Small intestine (tissue), 16 donors: ENCODE results near the gene MPLKIP. TPM values are rescaled to one million over a fixed set of nuclear protein-coding genes. Genes with fewer than 3 reads are reported as not detected.
"Not testable (repeated sequence)": the region's sequence is repeated elsewhere in the genome, so short reads cannot be mapped to it uniquely, and the experiment has no call there.

ENCODE experiments used
- DNase-seq, 2 donors: peaks; one replicate each; pipeline versions ENCODE4 v3.0.0 to v3.0.0-alpha.2; 2013
- FAIRE-seq: peaks from 2 replicates; lab custom pipeline; 2012; peaks lifted over from hg19 to GRCh38; lab: Jason Lieb, UNC
- H3K27ac ChIP-seq, 3 donors: one replicate each; pipeline ENCODE4 v1.5.1; 2013; ENCODE audit warnings: low read length in 2 of 3, mild to moderate bottlenecking in 2 of 3, control low read depth in 1 of 3, inconsistent platforms in 1 of 3, low read depth in 1 of 3, moderate library complexity in 1 of 3
- H3K27me3 ChIP-seq, 3 donors: one replicate each; pipeline ENCODE4 v1.6.1; 2013; ENCODE audit warnings: low read length in 3 of 3, inconsistent platforms in 1 of 3; ENCODE audit not compliant: control insufficient read depth in 3 of 3, insufficient read depth in 3 of 3
- H3K36me3 ChIP-seq, 3 donors: one replicate each; pipeline ENCODE4 v1.6.1; 2013; ENCODE audit warnings: low read length in 3 of 3, inconsistent platforms in 1 of 3, low read depth in 1 of 3, mild to moderate bottlenecking in 1 of 3, moderate library complexity in 1 of 3; ENCODE audit not compliant: control insufficient read depth in 3 of 3, insufficient read depth in 2 of 3
- H3K4me1 ChIP-seq, 3 donors: one replicate each; pipeline ENCODE4 v1.6.1; 2013; ENCODE audit warnings: low read length in 2 of 3, inconsistent platforms in 1 of 3, low read depth in 1 of 3, mild to moderate bottlenecking in 1 of 3, moderate library complexity in 1 of 3; ENCODE audit not compliant: control insufficient read depth in 3 of 3, insufficient read depth in 2 of 3
- H3K4me3 ChIP-seq, 3 donors: one replicate each; pipeline ENCODE4 v1.5.1; 2013; ENCODE audit warnings: low read length in 3 of 3, control low read depth in 1 of 3, inconsistent platforms in 1 of 3, low read depth in 1 of 3, mild to moderate bottlenecking in 1 of 3, moderate library complexity in 1 of 3
- H3K9me3 ChIP-seq, 2 donors: one replicate each; pipeline ENCODE4 v1.6.1; 2013; ENCODE audit warnings: low read depth in 1 of 2, low read length in 1 of 2; ENCODE audit not compliant: control insufficient read depth in 2 of 2, insufficient read depth in 1 of 2
- WGBS, 3 donors: extraction: QIAGEN DNeasy Blood & Tissue Kit; methylation state at CpG; one replicate each; pipeline ENCODE4 v1.1.7; 2013; 5-methylcytosine and 5-hydroxymethylcytosine counted together
- long read RNA-seq, 10 donors: transcript quantifications; one replicate each; lab custom pipeline, GENCODE V29; 2026
- polyA plus RNA-seq, 4 donors: library from polyadenylated mRNA; stranded (reverse) in 3 of 4; unstranded in 1 of 4; fragments of 200-250 nt in 3 of 4; fragments of 120-200 nt in 1 of 4; gene quantifications; one replicate each; pipeline versions ENCODE4 v1.2.1 to v1.2.3, GENCODE V29; 2013
- donor health status: healthy with polysubstance abuse.
- donor health status: control.
- donor health status: control.
- donor health status: Bipolar disorder and iron deficiency.
- donor health status: healthy.

Gene MPLKIP
- polyA plus RNA-seq, result 10 to 100 TPM; 36.2 to 52.1 (median 46.8) TPM
- long read RNA-seq, donor 1, full-length matches to known transcripts, result 64 of 64 reads
- long read RNA-seq, donor 1, partial matches to known transcripts, result 0 of 64 reads
- long read RNA-seq, donor 1, other reads (novel, unspliced or antisense), result 0 of 64 reads
- long read RNA-seq, donor 2, full-length matches to known transcripts, result 12 of 12 reads
- long read RNA-seq, donor 2, partial matches to known transcripts, result 0 of 12 reads
- long read RNA-seq, donor 2, other reads (novel, unspliced or antisense), result 0 of 12 reads
- long read RNA-seq, donor 3, full-length matches to known transcripts, result 35 of 40 reads
- long read RNA-seq, donor 3, partial matches to known transcripts, result 5 of 40 reads
- long read RNA-seq, donor 3, other reads (novel, unspliced or antisense), result 0 of 40 reads
- long read RNA-seq, donor 4, full-length matches to known transcripts, result 1 of 1 reads
- long read RNA-seq, donor 4, partial matches to known transcripts, result 0 of 1 reads
- long read RNA-seq, donor 4, other reads (novel, unspliced or antisense), result 0 of 1 reads
- long read RNA-seq, donor 5, full-length matches to known transcripts, result 16 of 23 reads
- long read RNA-seq, donor 5, partial matches to known transcripts, result 7 of 23 reads
- long read RNA-seq, donor 5, other reads (novel, unspliced or antisense), result 0 of 23 reads
- long read RNA-seq, donor 6, full-length matches to known transcripts, result 29 of 29 reads
- long read RNA-seq, donor 6, partial matches to known transcripts, result 0 of 29 reads
- long read RNA-seq, donor 6, other reads (novel, unspliced or antisense), result 0 of 29 reads
- long read RNA-seq, donor 7, full-length matches to known transcripts, result 41 of 49 reads
- long read RNA-seq, donor 7, partial matches to known transcripts, result 8 of 49 reads
- long read RNA-seq, donor 7, other reads (novel, unspliced or antisense), result 0 of 49 reads
- long read RNA-seq, donor 8, full-length matches to known transcripts, result 1 of 1 reads
- long read RNA-seq, donor 8, partial matches to known transcripts, result 0 of 1 reads
- long read RNA-seq, donor 8, other reads (novel, unspliced or antisense), result 0 of 1 reads
- long read RNA-seq, donor 9, full-length matches to known transcripts, result 7 of 7 reads
- long read RNA-seq, donor 9, partial matches to known transcripts, result 0 of 7 reads
- long read RNA-seq, donor 9, other reads (novel, unspliced or antisense), result 0 of 7 reads
- long read RNA-seq, donor 10, full-length matches to known transcripts, result 40 of 50 reads
- long read RNA-seq, donor 10, partial matches to known transcripts, result 10 of 50 reads
- long read RNA-seq, donor 10, other reads (novel, unspliced or antisense), result 0 of 50 reads

DNA sequence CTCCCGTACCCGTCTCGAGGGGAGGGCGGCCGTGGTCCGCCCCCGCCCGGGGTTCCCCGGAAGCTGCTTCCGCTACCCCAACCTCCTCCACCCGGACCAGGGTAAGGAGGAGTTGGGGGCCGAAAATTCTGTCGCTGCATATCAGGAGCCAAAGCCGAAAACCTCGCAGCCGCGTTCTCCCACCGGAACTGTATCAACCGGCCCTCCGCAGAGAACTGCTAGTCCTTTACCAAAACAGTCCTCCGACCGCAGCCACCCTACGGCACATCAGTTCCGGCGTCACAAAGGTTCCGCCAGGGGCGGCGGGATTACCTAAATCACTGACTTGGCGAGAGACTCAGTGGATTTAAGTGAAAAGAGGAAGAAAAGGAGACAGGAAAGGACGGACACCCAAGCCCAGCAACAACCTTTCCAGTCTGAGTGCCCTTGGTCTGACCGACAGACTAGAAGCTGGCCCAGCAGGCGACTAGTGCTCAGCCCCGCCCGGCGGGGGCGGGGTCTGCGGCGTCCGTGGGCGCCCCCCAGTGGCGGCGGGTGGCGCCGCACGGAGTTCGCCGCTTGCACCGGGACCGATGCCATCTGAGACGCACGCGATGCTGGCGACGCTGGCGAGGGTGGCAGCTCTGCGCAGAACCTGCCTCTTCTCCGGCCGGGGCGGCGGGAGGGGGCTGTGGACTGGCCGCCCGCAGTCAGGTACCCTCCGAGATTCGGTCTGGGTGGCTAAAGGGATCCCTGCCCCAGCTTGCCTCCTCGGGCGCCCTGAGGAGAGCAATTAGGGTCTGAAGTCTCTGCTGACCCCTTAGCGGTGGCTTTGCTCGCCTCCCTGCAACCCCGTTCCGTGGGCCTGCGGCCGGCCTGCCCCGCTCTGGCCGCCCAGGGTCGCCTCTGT is at the start of gene MPLKIP, which contains the start of gene SUGCT:
Gene MPLKIP (minus strand): TSS at position 195 of the 889 bp plus-strand sequence. CDS start 55 bp downstream, at position 140.
Gene SUGCT (plus strand): TSS at position 578 of the 889 bp plus-strand sequence.
- H3K4me3 ChIP-seq, result peak within 1 kb of the TSS; percentile 78 to 97 (median 84)
- peaks cover 0 to 8% (median 0%) of the 10 kb centered on the region in 3 donors for H3K36me3 ChIP-seq
- DNase-seq (peak; percentile 84 to 95), FAIRE-seq (no peak)
- H3K27ac ChIP-seq, result peak within 1 kb of the TSS; percentile 49 to 94 (median 87)
- peaks cover 0 to 3% (median 0%) of the 10 kb centered on the region in 3 donors for H3K4me1 ChIP-seq
- 0 to 1% (median 1%) methylated on average over 50 to 75 of the region's 75 CpGs for WGBS, 3 donors
- H3K9me3 ChIP-seq, result no peaks in the 10 kb centered on the region
- H3K27me3 ChIP-seq, result peaks cover 0 to 3% (median 0%) of the 10 kb centered on the region in 3 donors

DNA sequence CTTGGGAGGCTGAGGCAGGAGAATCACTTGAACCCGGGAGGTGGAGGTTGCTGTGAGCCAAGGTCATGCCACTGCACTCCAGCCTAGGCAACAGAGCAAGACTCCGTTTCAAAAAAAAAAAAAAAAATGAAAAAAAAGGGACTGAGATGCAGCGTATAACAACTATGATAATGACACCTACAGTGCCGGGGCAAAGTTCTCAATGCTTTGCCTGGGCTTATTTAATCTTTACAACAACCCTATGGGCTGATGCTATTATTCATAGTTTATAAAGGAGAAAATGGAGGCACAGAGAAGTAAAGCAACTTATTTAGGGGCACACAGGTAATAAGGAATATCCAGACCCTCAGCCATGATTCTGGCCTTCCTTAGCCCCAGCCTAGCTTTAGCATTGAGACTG is 48.0 kb upstream of the MPLKIP start:
- 34 to 75% (median 40%) methylated on average over 4 of the region's 4 CpGs for whole genome bisulfite sequencing, 3 donors
- Histone ChIP-seq H3K4me3 (no peak overlapping the region), H3K27ac (no peak overlapping the region), H3K4me1 (peaks cover 0 to 3% (median 0%) of the 10 kb centered on the region in 3 donors), H3K9me3 (no peaks in the 10 kb centered on the region), H3K36me3 (peaks cover 0 to 10% (median 0%) of the 10 kb centered on the region in 3 donors), H3K27me3 (no peaks in the 10 kb centered on the region)
- DNase-seq (peak; percentile 26 to 38), FAIRE-seq (no peak)

DNA sequence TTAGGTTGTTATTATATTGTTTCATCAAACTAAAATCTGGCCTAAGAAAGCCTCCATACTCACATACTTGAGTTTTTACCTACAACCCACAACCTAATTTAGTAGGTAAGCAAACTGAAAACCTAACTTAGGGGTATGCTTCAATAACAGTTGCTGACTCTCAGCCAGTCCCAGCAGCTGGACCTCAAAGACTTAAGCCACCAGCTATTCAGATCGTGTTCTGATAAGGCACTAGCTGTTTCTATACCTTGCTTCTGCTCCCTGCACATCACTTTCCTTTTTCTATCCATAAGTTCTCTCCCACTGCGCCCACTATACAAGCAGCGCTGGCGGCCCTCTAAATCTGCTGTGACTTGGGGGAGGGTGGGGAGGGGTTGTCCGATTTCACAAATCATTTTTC is 42.6 kb upstream of the MPLKIP start:
- no peak for DNase-seq
- Histone ChIP-seq H3K27ac (no peak overlapping the region), H3K4me1 (no peaks in the 10 kb centered on the region), H3K36me3 (no peaks in the 10 kb centered on the region), H3K4me3 (no peak overlapping the region), H3K9me3 (no peaks in the 10 kb centered on the region), H3K27me3 (no peaks in the 10 kb centered on the region)
- FAIRE-seq, result no peak
- 85 to 91% (median 87%) methylated on average over 5 of the region's 5 CpGs for WGBS, 3 donors

DNA sequence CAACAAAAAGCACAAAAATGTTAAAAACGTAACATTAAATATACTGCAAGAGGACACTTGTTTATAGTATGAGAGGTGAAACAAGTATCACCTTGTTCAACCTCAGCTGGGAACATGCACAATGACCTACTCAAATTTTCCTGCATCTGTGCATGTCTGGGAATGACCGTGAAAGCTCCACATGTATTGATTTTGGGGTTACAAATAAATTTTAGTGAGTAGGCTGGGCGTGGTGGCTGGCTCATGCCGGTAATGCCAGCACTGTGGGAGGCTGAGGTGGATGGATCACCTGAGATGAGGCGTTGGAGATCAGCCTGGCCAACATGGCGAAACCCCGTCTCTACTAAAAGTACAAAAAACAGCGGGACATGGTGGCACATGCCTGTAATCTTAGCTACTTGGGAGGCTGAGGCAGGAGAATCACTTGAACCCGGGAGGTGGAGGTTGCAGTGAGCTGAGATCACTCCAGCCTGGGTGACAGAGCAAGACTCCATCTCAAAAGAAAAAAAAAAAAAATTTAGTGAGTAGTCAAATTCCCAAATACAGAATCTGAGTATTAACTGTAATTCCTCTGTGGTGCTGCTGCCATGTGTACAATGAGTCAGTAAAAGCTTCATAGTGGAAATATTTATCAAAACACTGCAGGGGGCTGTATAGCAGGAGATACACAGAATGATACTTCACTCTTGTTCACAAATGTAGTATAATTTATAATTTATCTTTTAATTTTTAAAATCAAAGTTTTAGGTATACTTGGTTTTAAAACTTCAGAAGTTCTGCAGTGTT is 41.5 kb upstream of the MPLKIP start:
- no peaks in the 10 kb centered on the region for H3K27me3 ChIP-seq
- H3K4me1 ChIP-seq, result no peaks in the 10 kb centered on the region
- H3K4me3 ChIP-seq, result no peak overlapping the region
- no peaks in the 10 kb centered on the region for H3K36me3 ChIP-seq
- no peaks in the 10 kb centered on the region for H3K9me3 ChIP-seq
- H3K27ac ChIP-seq, result no peak overlapping the region
- 86 to 93% (median 92%) methylated on average over 9 of the region's 9 CpGs for WGBS, 3 donors
- DNase-seq (no peak), FAIRE-seq (no peak)

DNA sequence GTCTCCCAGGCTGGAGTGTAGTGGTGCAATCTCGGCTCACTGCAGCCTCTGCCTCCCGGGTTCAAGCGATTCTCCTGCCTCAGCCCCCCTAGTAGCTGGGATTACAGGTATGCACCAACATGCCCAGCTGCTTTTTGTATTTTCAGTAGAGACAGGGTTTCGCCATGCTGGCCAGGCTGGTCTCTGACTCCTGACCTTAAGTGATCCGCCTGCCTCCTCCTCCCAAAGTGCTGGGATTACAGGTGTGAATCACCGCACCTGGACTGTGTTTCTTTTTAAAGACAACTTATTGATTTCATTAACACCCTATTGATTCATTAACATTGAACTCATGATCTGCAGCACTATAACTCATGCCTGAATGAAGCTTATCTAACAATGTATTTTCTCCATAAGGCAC is 40.8 kb upstream of the MPLKIP start:
- DNase-seq, FAIRE-seq, H3K4me1 ChIP-seq, H3K9me3 ChIP-seq, H3K27ac ChIP-seq, H3K27me3 ChIP-seq, H3K4me3 ChIP-seq, H3K36me3 ChIP-seq: not testable (repeated sequence)
- 91 to 97% (median 94%) methylated on average over 6 of the region's 6 CpGs for WGBS, 3 donors

DNA sequence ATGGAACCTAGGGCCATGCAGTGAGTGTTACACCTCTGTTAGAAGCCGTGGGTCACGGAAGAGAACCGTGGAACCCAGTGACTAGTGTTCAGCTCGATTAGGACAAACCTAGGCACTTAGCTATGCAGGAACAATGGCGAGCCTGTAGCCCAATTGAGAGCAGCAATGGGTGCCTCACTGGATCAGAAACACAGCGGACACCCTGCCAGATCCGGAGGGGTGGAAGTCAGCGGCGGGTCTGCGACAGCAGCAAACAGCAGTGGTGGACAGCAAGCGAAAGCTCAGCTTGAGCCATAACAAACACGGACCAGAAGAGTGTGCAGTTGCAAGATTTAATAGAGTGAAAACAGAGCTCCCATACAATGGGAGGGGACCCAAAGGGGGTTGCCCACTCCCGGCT is 38.7 kb upstream of the MPLKIP start:
- not testable (repeated sequence) for DNase-seq, H3K27ac ChIP-seq, H3K36me3 ChIP-seq, H3K9me3 ChIP-seq, FAIRE-seq, H3K27me3 ChIP-seq, H3K4me3 ChIP-seq
- peaks cover 0 to 11% (median 0%) of the 10 kb centered on the region in 3 donors for H3K4me1 ChIP-seq
- 88 to 91% (median 90%) methylated on average over 13 of the region's 13 CpGs for WGBS, 3 donors

DNA sequence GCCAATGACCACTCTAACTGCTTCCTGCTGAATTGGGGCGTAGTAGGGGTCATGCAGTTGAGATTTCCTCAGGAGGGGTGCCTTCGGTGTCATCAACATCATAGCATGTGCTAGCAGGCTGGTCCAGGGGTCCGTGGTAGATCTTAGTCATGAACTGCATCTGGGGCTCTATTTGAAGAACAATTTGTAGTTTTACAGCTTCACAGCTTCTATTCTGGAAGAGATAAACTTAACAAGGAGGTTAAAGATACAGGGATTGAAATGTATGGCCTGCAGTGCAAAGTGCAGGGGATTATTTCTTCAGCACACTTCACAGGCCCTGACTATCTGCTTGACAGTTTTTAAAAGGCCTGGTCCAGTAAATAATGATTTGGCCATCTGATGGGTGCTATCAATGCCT is 33.8 kb upstream of the MPLKIP start:
- not testable (repeated sequence) for FAIRE-seq, H3K27me3 ChIP-seq, H3K36me3 ChIP-seq, H3K9me3 ChIP-seq, H3K4me3 ChIP-seq
- DNase-seq, result peak in 1 of 2 donors; percentile 53
- 62 to 82% (median 74%) methylated on average over 3 of the region's 3 CpGs for WGBS, 3 donors
- H3K27ac ChIP-seq, result peak overlapping the region in 1 of 3 donors; percentile 2
- H3K4me1 ChIP-seq, result peaks cover 0 to 13% (median 0%) of the 10 kb centered on the region in 3 donors
